Lung (tissue), 12 donors: Measurements from ENCODE around the gene CLCN3. TPM values are rescaled to one million over a fixed set of nuclear protein-coding genes. Genes with fewer than 3 reads are reported as not detected.

Source experiments
- ATAC-seq: fragments of 200-7000 bp; cut with Tn5 transposase; one replicate; pipeline ENCODE4 v1.9.1; 2020; ENCODE audit warnings: moderate number of reproducible peaks; ENCODE audit not compliant: insufficient read depth, low FRiP score
- DNase-seq, 3 donors: peaks; one replicate each; pipeline ENCODE4 v3.0.0-alpha.2; 2013 to 2017
- H3K27ac ChIP-seq, 2 donors: one replicate each; pipeline ENCODE4 v1.5.1; 2013; ENCODE audit warnings: mild to moderate bottlenecking in 2 of 2, moderate library complexity in 2 of 2, control low read depth in 1 of 2, inconsistent platforms in 1 of 2, low read depth in 1 of 2, low read length in 1 of 2
- H3K27me3 ChIP-seq, 3 donors: one replicate each; pipeline ENCODE4 v1.5.1; 2013; ENCODE audit warnings: low read length in 2 of 3; ENCODE audit not compliant: control insufficient read depth in 3 of 3, insufficient read depth in 3 of 3
- H3K36me3 ChIP-seq, 4 donors: one replicate each; pipeline ENCODE4 v1.5.1; 2013; ENCODE audit warnings: low read length in 4 of 4, mild to moderate bottlenecking in 1 of 4, moderate library complexity in 1 of 4; ENCODE audit not compliant: control insufficient read depth in 4 of 4, insufficient read depth in 4 of 4
- H3K4me1 ChIP-seq, 5 donors: one replicate each; pipeline ENCODE4 v1.5.1; 2013; ENCODE audit warnings: low read length in 5 of 5, mild to moderate bottlenecking in 2 of 5, moderate library complexity in 1 of 5; ENCODE audit not compliant: control insufficient read depth in 5 of 5, insufficient read depth in 5 of 5
- H3K4me3 ChIP-seq: one replicate; pipeline ENCODE4 v1.5.1; 2013; ENCODE audit warnings: mild to moderate bottlenecking, control low read depth, moderate library complexity
- H3K9ac ChIP-seq, 2 donors: one replicate each; pipeline ENCODE4 v1.5.1; 2013; ENCODE audit warnings: low read length in 2 of 2, control low read depth in 1 of 2; ENCODE audit not compliant: insufficient read depth in 1 of 2
- H3K9me3 ChIP-seq, 4 donors: one replicate each; pipeline ENCODE4 v1.5.1; 2013; ENCODE audit warnings: low read length in 3 of 4, mild to moderate bottlenecking in 1 of 4, moderate library complexity in 1 of 4; ENCODE audit not compliant: control insufficient read depth in 4 of 4, insufficient read depth in 3 of 4
- CTCF ChIP-seq: IDR thresholded peaks from 2 replicates; pipeline ENCODE4 v1.5.1; 2012; ENCODE audit warnings: mild to moderate bottlenecking; ENCODE audit errors: control extremely low read depth, extremely low read depth
- WGBS, 2 donors: extraction: QIAGEN DNeasy Blood & Tissue Kit; methylation state at CpG; one replicate each; pipeline ENCODE4 v1.1.7; 2013; 5-methylcytosine and 5-hydroxymethylcytosine counted together
- polyA plus RNA-seq, 2 donors: library from polyadenylated mRNA; stranded (reverse); fragments of 200-250 nt; gene quantifications; one replicate each; pipeline ENCODE4 v1.2.1, GENCODE V29; 2013
- total RNA-seq, 2 donors: library from RNA; depleted of rRNA in 1 of 2; stranded (reverse); fragments of >200 nt in 1 of 2; gene quantifications; one replicate each; pipeline ENCODE4 v1.2.1, GENCODE V29; 2014 to 2021
- donor health status: control.
- donor health status: control.
- donor health status: Bipolar disorder and iron deficiency.
- donor health status: healthy.
- donor health status: DM: yes; HTN: yes; CAD: no.

CLCN3 gene
- total and polyA plus RNA-seq, 4 donors: 11.0 to 59.6 (median 27.6) TPM

DNA sequence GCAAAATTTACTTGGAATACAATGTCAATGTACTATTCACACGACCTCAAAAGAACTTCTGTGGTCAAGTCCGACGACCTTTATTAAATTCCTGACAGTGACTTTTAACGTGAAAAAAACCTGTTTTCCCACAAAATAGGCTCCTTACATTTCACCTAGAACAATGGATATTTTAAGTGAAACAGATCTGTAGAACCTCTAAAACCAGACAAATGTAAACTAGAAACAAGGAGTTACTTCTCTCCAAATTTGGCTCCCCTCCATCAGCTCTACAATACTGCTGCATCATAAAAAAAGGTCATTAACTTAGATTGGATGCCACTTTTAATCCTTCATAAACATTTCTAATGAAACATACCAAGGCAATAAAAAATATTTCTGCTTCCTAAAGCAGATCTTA is 9.2 kb upstream of the CLCN3 start:
- ATAC-seq: no peak
- H3K4me1 ChIP-seq: peaks cover 0 to 25% (median 2%) of the 10 kb centered on the region in 5 donors
- H3K4me3 ChIP-seq: no peak overlapping the region
- H3K36me3 ChIP-seq: no peaks in the 10 kb centered on the region
- H3K9ac ChIP-seq: peak overlapping the region; percentile 0 to 99
- WGBS, 2 donors: 41 to 59% methylated on average over 4 of the region's 4 CpGs
- DNase-seq: peak in 2 of 3 donors; percentile 35 to 68
- no peak overlapping the region for H3K27ac ChIP-seq
- TF ChIP-seq CTCF: no peak
- no peaks in the 10 kb centered on the region for H3K9me3 ChIP-seq
- no peaks in the 10 kb centered on the region for H3K27me3 ChIP-seq

DNA sequence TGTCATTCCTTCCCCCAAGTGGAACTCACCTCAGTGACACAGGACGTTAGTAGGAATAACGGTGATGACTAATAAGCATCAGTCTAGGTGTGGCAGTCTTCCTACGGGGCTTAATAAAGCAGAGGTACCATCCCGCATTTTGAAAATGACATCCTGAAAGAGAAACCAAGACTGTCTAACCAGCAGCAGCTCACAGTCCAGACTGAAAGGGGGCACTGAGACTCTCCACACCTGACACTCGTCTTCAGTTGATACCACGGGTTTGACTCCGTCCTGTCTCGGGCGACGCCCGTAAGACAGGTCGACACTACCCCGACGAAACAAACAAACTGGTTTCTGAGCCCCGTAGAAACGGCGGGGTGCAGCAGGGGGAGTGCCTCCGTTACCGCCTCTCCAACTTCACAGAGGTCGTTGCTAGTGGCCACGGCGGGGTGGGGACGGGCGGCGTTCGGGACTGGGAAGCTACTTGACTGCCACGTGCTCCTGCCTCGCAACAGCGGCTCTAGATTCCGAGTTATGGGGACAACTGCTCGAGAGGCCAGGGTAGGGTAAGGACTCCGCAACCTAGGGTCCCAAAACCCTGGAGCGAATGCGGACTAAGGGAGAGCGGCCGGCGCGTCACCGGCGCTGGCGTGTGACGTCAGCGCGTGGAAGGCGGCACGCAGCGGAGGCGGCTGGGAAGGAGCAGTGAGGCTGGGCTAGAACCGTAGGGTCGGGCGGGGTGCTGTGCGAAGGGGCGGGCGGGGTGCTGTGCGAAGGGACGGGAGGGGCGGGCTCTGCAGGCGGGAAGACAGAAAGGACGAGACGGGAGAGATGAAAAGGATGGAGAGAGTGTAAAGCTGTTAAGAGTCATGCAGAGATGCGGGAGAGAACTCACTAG is 8.1 kb upstream of the CLCN3 start, which contains the start of gene NEK1:
TSS of gene NEK1 (minus strand) at position 593 of the 880 bp plus-strand sequence. CDS start 9,953 bp downstream, outside the sequence.
- peak; percentile 93 for DNase-seq
- Histone ChIP-seq H3K9me3 (no peaks in the 10 kb centered on the region), H3K36me3 (no peaks in the 10 kb centered on the region), H3K4me3 (peak within 1 kb of the TSS; percentile 77), H3K4me1 (peaks cover 0 to 25% (median 2%) of the 10 kb centered on the region in 5 donors), H3K9ac (peak within 1 kb of the TSS; percentile 94 to 99), H3K27ac (peak within 1 kb of the TSS; percentile 87 to 98), H3K27me3 (no peaks in the 10 kb centered on the region)
- TF ChIP-seq CTCF: no peak
- 0% methylated on average over 61 of the region's 61 CpGs for WGBS, 2 donors
- ATAC-seq: peak; percentile 97

DNA sequence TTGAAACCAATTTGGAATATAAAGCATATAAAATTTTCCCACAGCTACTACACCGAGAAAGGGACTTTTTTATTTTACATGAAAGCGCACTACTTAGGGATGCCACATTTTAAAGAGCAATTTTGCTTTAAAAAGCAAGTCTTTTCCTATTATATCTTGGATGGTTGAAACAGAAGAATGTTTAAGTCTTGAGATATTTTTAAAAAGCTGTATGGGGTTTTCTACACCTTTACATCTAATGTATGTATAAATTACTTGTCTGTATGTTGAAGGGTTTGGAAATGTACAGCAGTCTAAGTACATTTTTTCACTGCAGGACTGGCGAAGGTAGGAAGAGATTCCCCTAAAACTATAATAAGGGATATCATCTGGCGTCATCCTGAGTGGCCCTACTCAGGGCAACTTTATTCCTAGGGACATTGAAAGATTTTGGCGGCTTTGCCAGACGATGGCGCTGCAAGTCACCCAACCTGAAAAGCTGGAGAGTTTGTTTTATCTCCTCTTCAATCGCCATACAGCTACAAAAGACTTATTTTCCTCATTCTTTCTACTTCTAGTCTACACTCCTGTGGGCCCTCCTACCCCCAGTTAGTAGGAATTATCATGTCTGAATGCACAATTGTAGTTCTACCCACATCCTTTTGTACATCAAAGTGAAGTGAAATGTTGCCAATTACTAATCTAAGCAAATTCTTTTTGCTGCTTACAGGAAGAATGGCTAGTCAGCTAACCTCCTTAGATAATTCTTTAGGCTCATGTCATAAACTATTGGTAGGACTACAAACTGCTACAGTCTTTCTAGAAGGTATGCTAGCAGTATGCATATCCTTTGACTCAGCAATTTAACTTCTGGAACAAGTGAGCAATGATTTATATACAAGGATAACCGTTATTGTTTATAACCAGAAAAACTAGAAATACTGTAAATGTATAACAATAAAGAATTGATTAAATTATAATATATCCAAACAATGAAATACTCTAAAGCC is 7.2 kb upstream of the CLCN3 start:
- peak overlapping the region in 1 of 2 donors; percentile 75 for H3K9ac ChIP-seq
- peak; percentile 84 to 93 (median 91) for DNase-seq
- H3K4me1 ChIP-seq: peaks cover 0 to 25% (median 2%) of the 10 kb centered on the region in 5 donors
- 2 to 3% methylated on average over 9 of the region's 9 CpGs for WGBS, 2 donors
- ATAC-seq: peak; percentile 75
- H3K9me3 ChIP-seq: no peaks in the 10 kb centered on the region
- no peaks in the 10 kb centered on the region for H3K27me3 ChIP-seq
- peak overlapping the region in 1 of 2 donors; percentile 56 for H3K27ac ChIP-seq
- TF ChIP-seq CTCF: peak; percentile 81
- H3K36me3 ChIP-seq: no peaks in the 10 kb centered on the region
- peak overlapping the region; percentile 40 for H3K4me3 ChIP-seq
